Subcutaneous abdominal adipose tissue (tissue), 5 donors: ENCODE data around the gene SH3BP5.

Source experiments
- H3K27ac ChIP-seq: one replicate; pipeline ENCODE4 v1.7.0; 2013; ENCODE audit warnings: low read depth, mild to moderate bottlenecking, inconsistent platforms, low read length, moderate library complexity
- H3K27me3 ChIP-seq, 5 donors: one replicate each; pipeline ENCODE4 v1.7.0; 2013; ENCODE audit warnings: low read length in 5 of 5, inconsistent platforms in 1 of 5; ENCODE audit not compliant: control insufficient read depth in 5 of 5, insufficient read depth in 4 of 5
- H3K36me3 ChIP-seq, 5 donors: one replicate each; pipeline ENCODE4 v1.7.0; 2013; ENCODE audit warnings: low read length in 5 of 5; ENCODE audit not compliant: control insufficient read depth in 5 of 5, insufficient read depth in 5 of 5
- H3K4me1 ChIP-seq, 5 donors: one replicate each; pipeline ENCODE4 v1.7.0; 2013; ENCODE audit warnings: low read length in 5 of 5, mild to moderate bottlenecking in 3 of 5, moderate library complexity in 1 of 5; ENCODE audit not compliant: control insufficient read depth in 5 of 5, insufficient read depth in 5 of 5
- H3K4me3 ChIP-seq, 5 donors: one replicate each; pipeline ENCODE4 v1.7.0; 2013; ENCODE audit warnings: low read length in 5 of 5, low read depth in 1 of 5
- H3K9ac ChIP-seq, 5 donors: one replicate each; pipeline ENCODE4 v1.7.0; 2013; ENCODE audit warnings: low read length in 5 of 5, mild to moderate bottlenecking in 4 of 5, moderate library complexity in 3 of 5
- H3K9me3 ChIP-seq, 5 donors: one replicate each; pipeline ENCODE4 v1.7.0; 2013; ENCODE audit warnings: low read length in 5 of 5; ENCODE audit not compliant: control insufficient read depth in 5 of 5
- donor health status: healthy.
- donor health status: healthy.
- donor health status: healthy.
- donor health status: healthy.
- donor health status: healthy.

The SH3BP5 gene

GRCh38 chr3:15347737-15348110 lies 15.3 kb upstream of the SH3BP5 start:
- Histone ChIP-seq H3K36me3 (no peaks in the 10 kb centered on the region), H3K27ac (peak overlapping the region; percentile 13), H3K4me3 (no peak overlapping the region), H3K9me3 (peaks cover 0 to 13% (median 10%) of the 10 kb centered on the region in 5 donors), H3K27me3 (no peaks in the 10 kb centered on the region), H3K9ac (no peak overlapping the region), H3K4me1 (peaks cover 0 to 24% (median 2%) of the 10 kb centered on the region in 5 donors)

DNA sequence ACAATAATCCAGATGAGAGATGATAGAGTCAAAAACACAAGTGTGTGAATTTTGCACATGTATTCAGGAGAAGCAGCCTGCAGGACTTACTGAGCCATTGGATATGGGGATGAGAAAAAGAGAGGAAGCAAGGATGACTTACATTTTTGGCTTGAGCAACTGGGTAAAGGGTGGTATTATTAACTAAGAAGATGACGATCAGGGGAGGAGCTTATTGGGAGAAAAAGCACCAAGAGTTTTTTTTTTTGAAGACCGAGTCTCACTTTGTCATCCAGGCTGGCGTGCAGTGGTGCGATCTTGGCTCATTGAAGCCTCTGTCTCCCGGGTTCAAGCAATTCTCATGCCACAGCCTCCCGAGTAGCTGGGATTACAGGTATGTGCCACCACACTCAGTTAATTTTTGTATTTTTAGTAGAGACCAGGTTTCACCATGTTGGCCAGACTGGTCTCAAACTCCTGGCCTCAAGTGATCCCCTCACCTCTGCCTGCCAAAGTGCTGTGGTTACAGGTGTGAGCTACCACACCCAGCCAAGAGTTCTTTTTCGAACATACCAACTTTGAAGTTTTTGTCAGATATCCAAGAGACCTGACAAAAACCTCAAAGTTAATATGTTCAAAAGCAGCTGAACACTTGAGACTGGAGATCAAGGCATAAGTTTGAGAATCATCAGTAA lies 14.8 kb upstream of the SH3BP5 start:
- Histone ChIP-seq H3K9me3 (peaks cover 0 to 13% (median 10%) of the 10 kb centered on the region in 5 donors), H3K36me3 (no peaks in the 10 kb centered on the region), H3K4me3 (no peak overlapping the region), H3K27me3 (no peaks in the 10 kb centered on the region), H3K4me1 (peaks cover 0 to 24% (median 7%) of the 10 kb centered on the region in 5 donors), H3K9ac (no peak overlapping the region), H3K27ac (peak overlapping the region; percentile 13)

GRCh38 chr3:15346516-15346915 lies 14.1 kb upstream of the SH3BP5 start:
- Histone ChIP-seq H3K27me3 (no peaks in the 10 kb centered on the region), H3K36me3 (no peaks in the 10 kb centered on the region), H3K4me1 (peaks cover 0 to 24% (median 11%) of the 10 kb centered on the region in 5 donors), H3K27ac (no peak overlapping the region), H3K4me3 (no peak overlapping the region), H3K9ac (no peak overlapping the region), H3K9me3 (peaks cover 0 to 9% (median 6%) of the 10 kb centered on the region in 5 donors)

- H3K9me3 ChIP-seq, result peaks cover 0 to 7% (median 4%) of the 10 kb centered on the region in 5 donors
- H3K4me3 ChIP-seq, result no peak overlapping the region
- peaks cover 0 to 24% (median 11%) of the 10 kb centered on the region in 5 donors for H3K4me1 ChIP-seq
- H3K36me3 ChIP-seq, result no peaks in the 10 kb centered on the region
- peak overlapping the region; percentile 17 for H3K27ac ChIP-seq
- no peaks in the 10 kb centered on the region for H3K27me3 ChIP-seq
- H3K9ac ChIP-seq, result no peak overlapping the region
Measured at GRCh38 chr3:15345608-15346137, 13.3 kb upstream of the SH3BP5 start.

DNA sequence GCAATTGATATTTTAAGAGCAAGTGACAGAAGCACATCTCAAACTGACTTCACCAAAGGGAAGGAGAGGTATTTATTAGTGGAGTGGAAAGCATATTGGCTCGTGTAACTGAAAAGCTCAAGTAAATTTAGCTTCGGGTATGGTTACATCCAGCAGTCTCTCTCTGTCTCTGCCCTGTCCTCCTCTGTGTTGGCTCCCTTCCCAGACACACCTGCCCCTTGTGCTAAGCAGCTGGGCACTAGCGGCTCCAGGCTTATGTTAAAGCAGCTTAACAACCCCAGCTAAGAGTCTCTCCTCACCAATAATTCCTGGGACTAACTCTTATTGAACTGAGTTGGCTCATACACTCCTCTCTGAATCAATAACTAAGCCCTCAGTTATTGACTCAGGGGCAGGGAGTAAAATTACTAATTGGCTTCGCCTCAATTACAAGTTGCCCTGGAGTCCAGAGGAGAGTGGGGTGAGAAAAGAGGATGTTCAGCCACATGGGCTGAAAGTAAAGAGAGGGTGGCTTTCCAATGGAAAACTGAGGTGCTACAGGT lies 12.8 kb upstream of the SH3BP5 start:
- peaks cover 0 to 24% (median 9%) of the 10 kb centered on the region in 5 donors for H3K4me1 ChIP-seq
- H3K9me3 ChIP-seq, result peaks cover 0 to 7% (median 4%) of the 10 kb centered on the region in 5 donors
- peak overlapping the region; percentile 17 for H3K27ac ChIP-seq
- H3K27me3 ChIP-seq, result no peaks in the 10 kb centered on the region
- no peak overlapping the region for H3K9ac ChIP-seq
- no peaks in the 10 kb centered on the region for H3K36me3 ChIP-seq
- H3K4me3 ChIP-seq, result no peak overlapping the region

DNA sequence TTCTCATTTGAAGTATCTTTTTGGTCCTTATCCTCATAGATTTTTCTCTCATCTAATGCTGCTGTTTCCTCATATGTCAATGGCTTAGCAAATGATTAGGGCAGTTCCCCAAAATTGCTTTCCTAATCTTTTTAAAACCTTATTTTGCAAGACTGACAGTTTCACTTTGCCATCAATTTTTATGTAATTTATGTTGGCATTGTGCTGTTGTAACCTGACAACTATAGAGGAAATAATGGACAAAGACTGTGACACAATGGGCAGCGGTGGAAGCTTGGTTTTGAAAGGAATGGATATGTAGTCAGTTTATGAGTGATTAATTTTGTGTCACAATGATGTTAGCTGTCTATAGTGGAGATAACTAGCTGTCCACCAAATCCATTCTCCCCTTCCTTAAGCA lies 10.6 kb upstream of the SH3BP5 start:
- H3K9ac ChIP-seq, result no peak overlapping the region
- peaks cover 0 to 7% (median 4%) of the 10 kb centered on the region in 5 donors for H3K9me3 ChIP-seq
- H3K27me3 ChIP-seq, result no peaks in the 10 kb centered on the region
- peaks cover 0 to 24% (median 9%) of the 10 kb centered on the region in 5 donors for H3K4me1 ChIP-seq
- peak overlapping the region; percentile 32 for H3K27ac ChIP-seq
- H3K4me3 ChIP-seq, result no peak overlapping the region
- H3K36me3 ChIP-seq, result no peaks in the 10 kb centered on the region

DNA sequence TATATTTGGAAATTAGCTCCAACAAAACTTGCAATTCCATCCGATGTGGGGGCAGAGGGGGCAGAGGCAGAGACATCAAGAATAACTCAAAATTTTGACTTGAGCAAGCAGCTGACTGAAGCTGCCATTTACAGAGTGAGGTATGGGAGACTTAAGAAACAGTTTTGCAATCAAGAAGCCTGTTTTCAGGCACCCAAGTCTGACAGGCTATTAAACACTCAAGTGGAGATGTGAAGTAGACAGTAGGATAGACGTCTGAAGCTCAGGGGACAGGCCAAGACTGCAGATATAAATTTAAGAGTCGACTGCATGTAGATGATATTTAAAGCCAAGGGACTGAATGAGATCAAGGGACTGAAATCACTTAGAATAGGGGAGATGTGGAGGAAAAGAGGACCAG lies 9.9 kb upstream of the SH3BP5 start:
- H3K4me1 ChIP-seq, result peaks cover 0 to 18% (median 9%) of the 10 kb centered on the region in 5 donors
- H3K9me3 ChIP-seq, result peaks cover 0 to 7% (median 4%) of the 10 kb centered on the region in 5 donors
- H3K27ac ChIP-seq, result peak overlapping the region; percentile 41
- H3K9ac ChIP-seq, result peak overlapping the region in 1 of 5 donors; percentile 19
- no peaks in the 10 kb centered on the region for H3K36me3 ChIP-seq
- no peaks in the 10 kb centered on the region for H3K27me3 ChIP-seq
- no peak overlapping the region for H3K4me3 ChIP-seq

- Histone ChIP-seq H3K9ac (no peak overlapping the region), H3K9me3 (peaks cover 0 to 7% (median 4%) of the 10 kb centered on the region in 5 donors), H3K4me3 (no peak overlapping the region), H3K36me3 (no peaks in the 10 kb centered on the region), H3K4me1 (peaks cover 0 to 14% (median 8%) of the 10 kb centered on the region in 5 donors), H3K27ac (no peak overlapping the region), H3K27me3 (no peaks in the 10 kb centered on the region)
Measured at GRCh38 chr3:15341030-15341726, 8.8 kb upstream of the SH3BP5 start.

DNA sequence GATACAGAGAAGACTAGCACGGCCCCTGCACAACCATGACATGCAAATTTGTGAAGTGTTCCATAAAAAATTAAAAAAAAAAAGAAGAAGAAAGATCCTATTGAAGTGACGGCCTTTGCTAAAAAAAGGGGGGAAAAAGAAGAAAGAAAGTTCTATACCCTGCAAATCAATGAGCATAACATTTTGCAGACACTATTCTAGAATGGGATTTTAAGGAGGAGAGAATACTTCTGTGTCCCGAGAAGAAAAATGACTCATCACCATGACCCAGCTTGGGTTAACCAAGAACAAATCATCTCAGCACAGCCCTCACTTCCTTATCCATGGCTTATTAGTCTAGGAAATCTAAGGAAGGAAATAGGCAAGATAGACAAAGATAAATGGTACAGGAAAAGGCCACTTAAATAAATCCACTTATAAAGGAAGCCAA lies 7.4 kb upstream of the SH3BP5 start:
- H3K9ac ChIP-seq, result no peak overlapping the region

DNA sequence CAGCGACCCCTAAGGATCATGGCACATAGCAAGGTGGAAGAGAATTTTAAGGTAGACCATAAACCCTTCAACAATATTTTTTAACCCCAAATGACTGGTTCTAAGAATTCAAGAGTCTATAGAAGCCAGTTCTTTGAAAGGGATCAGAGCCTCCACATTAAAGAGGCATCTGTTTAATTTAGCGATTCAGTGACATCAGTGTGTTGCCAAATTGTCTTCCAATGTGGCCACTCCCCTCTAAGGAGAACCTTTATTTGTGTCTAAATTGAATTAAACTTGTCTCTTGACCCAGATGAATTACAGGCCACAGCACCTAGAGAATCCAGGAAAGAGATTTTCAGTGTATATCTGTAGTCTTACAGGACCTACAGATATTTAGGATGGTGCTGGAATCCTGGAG lies 6.6 kb upstream of the SH3BP5 start:
- H3K4me3 ChIP-seq, result no peak overlapping the region
- no peak overlapping the region for H3K9ac ChIP-seq
- H3K9me3 ChIP-seq, result peaks cover 0 to 4% (median 2%) of the 10 kb centered on the region in 5 donors
- H3K27me3 ChIP-seq, result no peaks in the 10 kb centered on the region
- no peaks in the 10 kb centered on the region for H3K36me3 ChIP-seq
- no peak overlapping the region for H3K27ac ChIP-seq
- peaks cover 0 to 14% (median 0%) of the 10 kb centered on the region in 5 donors for H3K4me1 ChIP-seq

More for the DNA sequence above, 7.4 kb upstream of the SH3BP5 start:
- Histone ChIP-seq H3K27me3 (no peaks in the 10 kb centered on the region), H3K36me3 (no peaks in the 10 kb centered on the region), H3K27ac (no peak overlapping the region), H3K4me1 (peaks cover 0 to 14% (median 0%) of the 10 kb centered on the region in 5 donors), H3K9me3 (peaks cover 0 to 7% (median 4%) of the 10 kb centered on the region in 5 donors), H3K4me3 (no peak overlapping the region)
